CD4-positive, alpha-beta T cell treated with Interleukin-4 for 1 hour (primary cell): Measurements from ENCODE around the gene SLC45A1.

ENCODE experiments used
- DNase-seq, 2 donors: peaks; one replicate each; pipeline ENCODE4 v3.0.0-alpha.2; 2020 to 2022

The SLC45A1 gene

DNA sequence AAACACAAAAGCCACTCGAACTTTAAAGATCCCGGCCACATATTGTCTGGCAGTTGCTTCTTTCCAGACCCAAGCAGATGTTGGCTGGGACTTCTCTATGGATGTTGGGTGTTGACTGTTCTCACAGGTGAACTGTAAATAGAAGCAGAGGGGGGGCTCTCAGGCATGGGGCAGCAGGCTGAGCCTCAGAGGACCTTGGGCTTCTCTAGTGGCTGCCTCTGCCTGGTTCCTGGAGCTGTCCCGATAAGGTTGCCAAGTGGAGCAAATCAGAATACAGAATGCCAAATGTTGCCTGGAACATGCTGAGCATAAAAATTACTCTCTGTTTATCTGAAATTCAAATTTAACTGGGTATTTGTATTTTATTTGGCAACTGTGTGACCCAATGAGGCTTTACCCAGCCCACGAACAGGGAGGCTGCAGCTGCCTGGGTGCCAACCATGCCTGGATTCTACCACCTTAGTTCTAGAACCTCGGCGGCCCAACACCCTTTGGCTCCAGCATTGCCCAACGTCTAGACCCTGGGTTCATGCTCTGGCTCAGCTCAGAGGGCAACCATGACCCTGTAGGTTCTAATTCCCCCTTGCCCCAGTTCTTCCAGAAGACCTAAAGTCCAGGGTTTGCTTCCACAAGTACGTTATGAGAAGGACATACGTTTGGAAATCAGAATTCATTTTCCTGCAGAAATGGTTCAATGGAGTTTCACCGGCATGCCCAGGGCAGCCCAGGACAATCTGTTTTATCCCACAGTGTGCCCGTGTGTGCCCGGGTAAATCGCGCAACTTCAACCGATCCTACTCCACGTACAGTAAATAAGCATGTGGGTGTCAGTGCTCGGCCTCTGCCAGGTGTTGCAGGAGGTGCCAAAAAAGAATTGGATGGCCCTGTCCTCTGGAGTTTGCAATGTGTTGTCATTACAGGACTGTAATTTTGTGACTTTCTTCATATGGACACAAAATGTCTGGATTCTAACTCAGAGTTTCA lies 5.4 kb upstream of the SLC45A1 start:
- no peak for DNase-seq

DNA sequence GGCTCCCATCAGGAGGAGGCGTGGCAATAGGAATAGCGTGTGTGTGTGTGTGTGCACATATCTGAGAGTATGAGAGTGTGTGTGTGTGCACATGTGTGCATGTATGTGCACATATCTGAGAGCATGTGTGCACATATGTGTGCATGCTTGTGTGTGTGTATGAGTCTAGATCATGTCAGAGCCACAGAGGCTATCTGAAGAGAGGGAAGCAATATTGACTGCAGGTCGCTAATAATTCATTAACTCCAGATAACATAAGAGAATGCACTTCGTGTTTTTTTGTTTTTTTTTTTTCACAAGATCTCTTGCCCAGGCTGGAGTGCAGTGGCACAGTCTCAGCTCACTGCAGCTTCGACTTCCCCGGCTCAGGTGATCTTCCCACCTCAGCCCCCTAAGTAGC lies 4.7 kb upstream of the SLC45A1 start:
- no peak for DNase-seq

DNA sequence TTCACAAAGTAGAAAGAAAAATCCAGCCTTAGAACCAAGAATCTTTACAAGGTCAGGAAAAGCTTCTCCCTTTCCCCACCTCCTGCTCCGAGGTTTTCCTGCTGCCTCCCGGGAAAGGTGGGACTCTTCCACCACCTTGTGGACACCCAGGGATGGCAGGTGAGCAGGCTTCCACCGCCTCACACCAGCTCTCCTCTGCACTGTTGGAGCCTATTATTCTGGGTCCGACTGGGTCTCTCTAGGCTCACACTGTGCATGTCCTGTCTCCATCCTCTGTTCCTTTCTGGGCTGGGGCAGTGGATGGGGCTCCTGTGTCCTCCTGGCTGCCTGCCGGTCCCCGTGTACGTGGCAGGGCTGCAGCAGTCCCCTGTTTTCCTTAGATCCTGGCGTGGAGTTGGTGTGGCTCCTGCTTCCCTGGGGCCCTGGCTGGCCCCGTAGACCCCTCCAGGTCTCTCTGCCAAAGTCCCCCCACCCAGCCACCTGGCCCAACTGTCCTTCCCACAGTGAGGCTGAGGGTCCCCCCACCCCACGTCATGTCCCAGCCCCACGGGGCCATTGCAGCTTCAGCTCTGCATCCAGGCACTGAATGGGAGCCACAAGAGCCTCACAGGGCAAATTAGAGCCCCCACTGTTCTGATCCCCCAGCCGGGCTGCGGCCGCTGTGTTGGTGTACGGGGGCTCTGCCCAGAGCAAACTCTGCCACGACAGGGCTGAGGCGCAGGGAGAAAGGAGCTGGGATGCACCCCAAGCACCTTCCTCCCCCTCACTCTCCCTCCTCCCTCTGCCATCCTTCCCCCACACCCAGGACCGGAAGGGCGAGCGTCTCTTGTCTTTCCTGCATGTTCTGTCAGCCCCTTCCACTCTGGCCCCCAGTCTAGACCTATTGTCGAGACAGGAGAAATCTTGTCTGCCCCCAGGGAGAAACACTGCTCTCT lies 3.3 kb upstream of the SLC45A1 start:
- DNase-seq, result peak; percentile 41 to 57

DNA sequence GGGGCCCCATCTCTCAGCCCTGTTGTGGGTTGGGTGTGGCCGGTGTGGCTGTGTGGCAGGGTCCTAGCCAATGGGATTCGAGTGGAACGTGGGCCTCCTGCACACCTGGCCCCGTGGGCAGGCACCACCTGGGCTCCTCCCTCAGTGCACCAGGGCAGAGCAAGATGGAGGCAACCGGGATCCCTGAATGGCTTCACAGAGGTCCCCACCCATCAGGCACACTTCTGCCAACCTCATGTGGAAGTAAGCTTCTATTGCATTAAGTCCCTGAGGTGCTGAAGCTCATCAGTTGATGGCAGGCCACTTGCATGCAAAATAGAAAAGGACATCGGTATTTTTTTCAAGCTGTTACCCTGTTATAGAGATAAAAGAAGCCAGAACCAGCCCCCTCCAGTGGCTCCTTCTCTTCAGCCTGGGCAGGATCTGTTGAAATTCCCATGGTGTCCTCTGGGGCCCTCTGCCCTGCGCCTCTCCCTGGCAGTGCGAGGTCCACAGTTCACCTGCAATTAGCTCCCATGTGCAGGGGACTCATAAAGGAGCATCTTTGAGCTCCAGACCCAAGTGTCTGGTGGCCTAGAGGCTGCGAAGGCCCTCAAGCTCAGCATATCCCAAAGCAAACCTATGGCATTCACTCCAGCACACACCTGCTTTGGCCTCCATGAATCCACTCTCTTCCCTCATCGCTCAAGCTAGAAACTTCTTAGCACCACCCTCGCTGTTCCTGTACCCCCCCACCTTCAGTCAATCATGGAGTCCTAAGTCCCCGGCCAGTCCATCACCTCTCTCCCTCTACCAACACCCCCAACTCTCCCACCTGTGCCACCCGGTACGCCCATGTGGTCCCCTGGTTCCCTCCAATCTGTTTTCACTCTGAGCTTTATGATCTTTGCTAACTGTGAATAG lies 2.1 kb upstream of the SLC45A1 start:
- DNase-seq, result no peak

DNA sequence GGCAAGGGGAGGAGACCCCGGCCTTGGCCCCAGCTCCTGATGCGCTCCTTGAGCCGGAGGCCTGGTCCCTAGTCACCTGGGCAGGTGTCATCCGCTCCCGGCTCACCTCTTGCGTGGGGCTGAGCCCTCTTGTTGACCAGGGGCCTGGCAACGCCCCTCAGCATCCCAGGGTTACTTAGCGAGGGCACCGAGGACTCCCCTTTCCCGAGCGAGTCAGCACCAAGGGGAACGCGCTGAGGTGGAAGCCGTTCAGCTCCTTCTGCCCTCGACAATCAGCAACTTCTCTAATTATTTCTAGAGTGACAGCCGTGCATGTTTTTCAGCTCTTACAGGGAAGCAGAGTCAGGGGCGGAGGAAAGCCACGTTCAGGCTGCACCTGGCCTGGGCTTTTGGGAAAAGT lies 522 bp downstream of the SLC45A1 start:
- peak in 1 of 2 donors; percentile 3 for DNase-seq

DNA sequence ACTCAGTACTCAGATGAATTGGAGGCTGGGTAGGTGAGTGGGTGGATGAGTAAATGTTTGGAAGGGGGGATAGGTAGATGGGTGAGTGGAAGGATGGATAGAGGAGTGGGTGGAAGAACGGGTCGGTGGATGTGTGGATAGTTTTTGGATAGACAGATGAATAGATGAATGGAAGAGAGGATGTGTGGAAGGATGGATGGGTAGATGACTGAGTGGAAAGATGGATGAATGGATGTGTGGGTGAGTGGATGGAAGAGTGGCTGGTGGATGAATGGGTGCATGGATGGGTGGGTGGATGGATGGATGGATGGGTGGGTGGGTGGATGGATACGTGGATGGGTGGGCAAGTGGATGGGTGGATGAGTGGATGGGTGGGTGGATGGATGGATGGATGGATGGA lies 3.7 kb downstream of the SLC45A1 start:
- no peak for DNase-seq

DNA sequence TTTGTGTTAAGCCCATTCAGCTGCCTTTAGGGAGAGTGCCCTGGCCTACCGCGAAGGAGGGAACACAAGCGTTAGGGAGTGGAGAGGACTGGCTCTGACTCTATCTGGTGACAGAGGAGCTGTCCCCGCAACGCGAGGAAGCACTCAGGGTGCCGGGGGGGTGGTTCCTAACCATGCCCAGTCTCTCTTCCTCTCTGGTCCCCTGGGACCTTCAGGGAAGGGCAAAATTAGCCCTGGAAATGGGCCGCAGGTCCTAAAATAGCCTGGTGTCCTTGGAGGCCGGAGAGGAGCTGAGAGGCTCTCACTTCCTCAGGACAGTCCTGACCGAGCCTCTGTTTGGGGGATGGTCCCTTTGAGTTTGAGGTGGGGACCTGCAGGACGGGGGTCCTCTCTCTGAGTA lies 5.8 kb downstream of the SLC45A1 start:
- DNase-seq, result no peak

DNA sequence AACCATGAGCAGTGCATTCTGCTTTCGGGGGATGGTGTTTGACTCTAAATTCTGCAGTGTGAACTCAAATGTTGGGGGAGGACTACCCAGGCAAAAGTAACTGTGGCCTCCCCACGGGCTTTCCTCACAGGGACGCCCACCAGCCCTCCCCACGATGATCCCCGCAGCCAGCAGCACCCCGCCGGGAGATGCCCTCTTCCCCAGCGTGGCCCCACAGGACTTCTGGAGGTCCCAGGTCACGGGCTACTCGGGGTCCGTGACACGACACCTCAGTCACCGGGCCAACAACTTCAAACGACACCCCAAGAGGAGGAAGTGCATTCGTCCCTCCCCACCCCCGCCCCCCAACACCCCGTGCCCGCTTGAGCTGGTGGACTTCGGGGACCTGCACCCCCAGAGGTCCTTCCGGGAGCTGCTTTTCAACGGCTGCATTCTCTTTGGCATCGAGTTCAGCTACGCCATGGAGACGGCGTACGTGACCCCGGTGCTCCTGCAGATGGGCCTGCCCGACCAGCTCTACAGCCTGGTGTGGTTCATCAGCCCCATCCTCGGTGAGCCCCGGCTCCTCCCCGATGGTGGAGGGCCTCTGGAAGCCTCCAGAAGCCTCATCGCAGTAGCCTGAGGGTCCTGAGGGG lies 6.4 kb downstream of the SLC45A1 start:
- no peak for DNase-seq

DNA sequence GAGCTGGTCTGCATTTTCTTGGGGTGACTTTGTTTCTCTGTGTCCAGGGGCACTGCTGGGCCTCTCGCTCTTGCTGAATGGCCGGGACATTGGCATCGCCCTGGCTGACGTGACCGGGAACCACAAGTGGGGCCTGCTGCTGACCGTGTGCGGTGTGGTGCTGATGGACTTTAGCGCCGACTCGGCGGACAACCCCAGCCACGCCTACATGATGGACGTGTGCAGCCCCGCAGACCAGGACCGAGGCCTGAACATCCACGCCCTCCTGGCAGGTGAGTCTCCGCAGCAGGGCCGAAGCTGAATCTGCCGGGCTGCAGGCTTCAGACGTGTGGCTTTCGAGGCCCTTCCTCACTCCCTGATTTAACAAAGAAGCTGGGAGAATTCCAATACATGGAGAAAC lies 7.9 kb downstream of the SLC45A1 start:
- no peak for DNase-seq

DNA sequence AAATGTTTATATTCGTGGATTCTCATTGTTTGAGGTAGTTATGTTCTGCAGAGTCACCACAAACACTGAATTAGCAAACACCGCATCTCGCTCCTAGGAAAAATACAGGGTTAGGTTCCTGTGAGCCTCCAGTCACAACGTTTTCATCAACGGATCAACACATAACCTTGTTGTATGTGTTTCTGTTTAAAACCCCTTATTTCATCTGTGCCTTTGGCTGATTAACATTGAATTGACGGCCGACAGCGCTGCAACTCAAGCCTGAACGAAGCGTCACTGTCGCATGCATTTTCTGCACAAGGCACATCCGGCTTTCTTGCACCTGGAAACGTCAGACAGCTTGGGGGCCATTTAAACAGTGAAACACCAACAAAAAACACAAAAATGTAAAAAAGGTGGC lies 8.4 kb downstream of the SLC45A1 start:
- DNase-seq, result no peak

DNA sequence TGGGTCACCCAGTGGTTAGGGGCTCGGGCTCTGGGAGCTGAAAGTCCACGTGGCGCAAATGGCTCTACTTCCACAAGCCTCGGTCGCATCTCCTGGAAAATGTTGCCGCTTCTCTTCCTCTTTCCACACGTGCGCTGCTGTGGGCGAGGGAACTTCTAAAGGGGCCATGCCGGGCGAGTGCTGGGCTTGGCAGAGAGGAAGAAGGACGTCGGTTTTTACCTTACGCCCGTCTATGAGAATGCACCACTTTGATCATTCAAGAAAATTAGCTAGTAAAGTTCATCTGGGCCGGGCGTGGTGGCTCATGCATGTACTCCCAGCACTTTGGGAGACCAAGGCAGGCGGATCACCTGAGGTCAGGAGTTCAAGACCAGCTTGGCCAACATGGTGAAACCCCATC lies 10.4 kb downstream of the SLC45A1 start:
- DNase-seq, result no peak

DNA sequence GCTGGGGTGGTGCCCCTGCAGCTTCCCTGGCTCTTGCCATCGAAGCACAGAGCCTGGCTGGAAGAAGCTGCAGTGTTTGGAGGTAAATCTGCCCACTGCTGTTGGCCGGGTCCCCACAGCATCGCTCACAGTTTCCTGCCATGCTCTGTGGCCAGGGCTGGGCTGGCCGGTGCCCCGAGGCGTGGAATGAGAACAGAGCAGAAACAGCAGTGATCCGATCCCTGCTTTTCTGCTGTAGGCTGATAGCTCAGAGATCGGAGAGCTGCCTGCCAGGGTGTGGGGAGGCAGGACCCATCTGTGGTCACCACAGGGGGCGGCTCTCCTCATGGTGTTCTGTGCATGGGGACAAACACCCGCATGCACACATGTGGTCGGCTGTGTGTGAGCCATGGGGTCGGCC lies 11.5 kb downstream of the SLC45A1 start:
- DNase-seq, result no peak

DNA sequence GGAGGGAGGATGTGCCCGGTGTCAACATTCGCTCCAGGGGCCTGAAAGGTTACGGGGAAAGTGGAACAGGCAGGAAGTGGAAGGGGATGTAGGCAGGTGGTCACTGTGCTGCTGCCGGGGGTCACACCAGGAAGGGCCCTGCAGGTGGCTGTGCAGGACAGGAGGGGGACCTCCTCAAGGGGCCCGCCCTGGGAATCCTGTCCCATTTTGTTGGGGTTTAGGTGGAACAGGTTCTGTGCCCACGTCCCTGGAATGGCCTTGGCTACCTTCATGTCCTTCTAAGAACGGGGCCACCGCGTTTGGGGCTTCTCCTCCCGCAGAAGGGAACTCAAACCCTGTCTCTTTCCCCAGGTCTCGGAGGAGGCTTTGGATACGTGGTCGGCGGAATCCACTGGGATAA lies 11.9 kb downstream of the SLC45A1 start:
- no peak for DNase-seq

DNA sequence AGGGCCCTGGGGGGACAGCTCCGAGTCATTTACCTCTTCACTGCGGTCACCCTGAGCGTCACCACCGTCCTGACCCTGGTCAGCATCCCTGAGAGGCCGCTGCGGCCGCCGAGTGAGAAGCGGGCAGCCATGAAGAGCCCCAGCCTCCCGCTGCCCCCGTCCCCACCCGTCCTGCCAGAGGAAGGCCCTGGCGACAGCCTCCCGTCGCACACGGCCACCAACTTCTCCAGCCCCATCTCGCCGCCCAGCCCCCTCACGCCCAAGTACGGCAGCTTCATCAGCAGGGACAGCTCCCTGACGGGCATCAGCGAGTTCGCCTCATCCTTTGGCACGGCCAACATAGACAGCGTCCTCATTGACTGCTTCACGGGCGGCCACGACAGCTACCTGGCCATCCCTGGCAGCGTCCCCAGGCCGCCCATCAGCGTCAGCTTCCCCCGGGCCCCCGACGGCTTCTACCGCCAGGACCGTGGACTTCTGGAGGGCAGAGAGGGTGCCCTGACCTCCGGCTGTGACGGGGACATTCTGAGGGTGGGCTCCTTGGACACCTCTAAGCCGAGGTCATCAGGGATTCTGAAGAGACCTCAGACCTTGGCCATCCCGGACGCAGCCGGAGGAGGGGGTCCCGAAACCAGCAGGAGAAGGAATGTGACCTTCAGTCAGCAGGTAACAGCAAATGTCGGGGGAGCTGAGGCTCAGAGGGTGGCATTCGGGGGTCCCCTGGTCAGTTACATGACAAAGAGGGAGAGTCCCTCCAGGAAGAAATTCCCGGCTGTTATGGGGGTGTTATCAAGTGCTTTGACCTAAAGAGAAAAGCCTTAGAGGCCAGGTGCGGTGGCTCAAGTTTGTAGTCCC lies 12.6 kb downstream of the SLC45A1 start:
- DNase-seq, result no peak

DNA sequence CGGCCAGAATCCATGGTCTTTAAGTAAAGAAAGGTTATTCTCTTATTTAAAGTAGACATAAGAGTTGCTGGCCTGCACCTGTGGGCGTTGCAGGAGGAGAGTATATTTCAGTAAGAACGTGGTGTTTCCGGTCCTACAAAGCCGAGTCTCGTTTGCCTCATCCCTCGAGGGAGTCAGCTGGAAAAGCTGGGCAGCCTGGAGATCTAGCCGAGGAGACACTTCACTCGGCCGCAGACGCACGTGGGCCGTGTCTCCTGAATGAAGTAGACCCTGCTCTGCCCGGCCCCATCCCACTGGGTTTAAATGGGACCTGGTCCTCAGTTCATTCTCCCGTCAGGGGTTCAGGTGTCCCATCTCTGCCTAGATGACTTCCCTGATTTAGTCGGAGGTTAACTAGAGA lies 14.9 kb downstream of the SLC45A1 start:
- DNase-seq, result no peak

DNA sequence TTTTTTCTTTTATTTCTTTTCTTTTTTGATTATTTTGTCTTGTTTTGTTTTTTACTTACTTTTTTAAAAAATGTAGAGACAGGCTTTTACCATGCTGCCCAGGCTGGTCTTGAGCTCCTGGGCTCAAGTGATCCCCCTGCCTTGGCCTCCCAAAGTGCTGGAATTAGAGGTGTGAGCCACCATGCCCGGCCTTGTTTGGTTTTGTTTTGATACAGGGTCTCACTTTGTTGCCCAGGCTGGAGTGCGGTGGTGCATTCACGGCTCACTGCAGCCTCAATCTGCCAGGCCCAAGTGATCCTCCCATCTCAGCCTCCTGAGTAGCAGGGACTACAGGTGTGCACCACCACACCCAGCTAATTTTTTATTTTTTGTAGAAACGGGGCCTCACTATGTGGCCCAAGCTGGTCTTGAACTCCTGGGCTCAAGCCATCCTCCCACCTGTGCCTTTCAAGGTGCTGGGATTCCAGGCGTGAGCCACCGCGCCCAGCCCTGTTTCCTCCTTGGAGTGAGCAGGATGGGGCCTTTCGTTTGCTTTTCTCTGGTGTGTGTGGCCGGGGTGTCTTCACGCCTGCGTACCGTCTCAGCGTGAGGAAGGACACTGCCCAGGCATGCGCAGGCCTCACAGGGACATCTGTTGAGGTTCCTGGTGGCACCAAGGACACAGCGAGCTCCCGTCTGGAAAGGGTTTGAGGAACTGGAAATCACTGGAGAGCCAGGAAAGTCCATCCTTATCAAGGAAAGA lies 15.5 kb downstream of the SLC45A1 start:
- no peak for DNase-seq

DNA sequence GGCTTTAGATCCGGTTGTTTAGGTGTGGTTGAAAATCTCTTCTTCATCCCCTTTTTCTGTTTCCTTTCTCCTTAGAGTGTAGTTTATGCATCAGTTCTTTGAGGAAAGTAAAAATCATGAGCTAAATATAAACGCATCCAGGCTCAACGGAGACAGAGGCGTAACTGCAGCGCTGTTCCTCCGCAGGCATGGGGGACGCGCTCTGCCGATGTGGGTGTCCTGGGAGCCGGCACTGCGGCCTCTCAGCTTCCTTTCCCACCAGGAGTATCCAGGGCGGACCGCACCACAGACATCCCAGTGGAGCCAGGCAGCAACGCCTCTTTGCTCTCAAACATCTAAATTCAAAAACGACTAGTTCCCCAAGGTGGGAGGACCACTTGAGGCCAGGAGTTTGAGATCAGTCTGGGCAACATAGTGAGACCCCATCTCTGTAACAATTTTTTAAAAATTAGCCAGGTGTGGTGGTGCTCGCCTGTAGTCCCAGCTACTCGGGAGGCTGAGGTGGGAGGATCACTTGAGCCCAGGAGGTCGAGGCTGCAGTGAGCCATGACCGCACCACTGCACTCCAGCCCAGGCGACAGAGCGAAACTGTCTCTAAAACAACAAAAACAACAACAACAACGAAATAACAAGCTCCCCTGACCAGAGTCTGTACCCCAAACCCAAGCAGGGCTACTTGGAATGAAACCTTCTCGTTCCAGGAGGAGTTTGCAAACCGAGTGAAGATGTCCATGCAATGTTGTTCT lies 16.4 kb downstream of the SLC45A1 start:
- DNase-seq, result no peak

DNA sequence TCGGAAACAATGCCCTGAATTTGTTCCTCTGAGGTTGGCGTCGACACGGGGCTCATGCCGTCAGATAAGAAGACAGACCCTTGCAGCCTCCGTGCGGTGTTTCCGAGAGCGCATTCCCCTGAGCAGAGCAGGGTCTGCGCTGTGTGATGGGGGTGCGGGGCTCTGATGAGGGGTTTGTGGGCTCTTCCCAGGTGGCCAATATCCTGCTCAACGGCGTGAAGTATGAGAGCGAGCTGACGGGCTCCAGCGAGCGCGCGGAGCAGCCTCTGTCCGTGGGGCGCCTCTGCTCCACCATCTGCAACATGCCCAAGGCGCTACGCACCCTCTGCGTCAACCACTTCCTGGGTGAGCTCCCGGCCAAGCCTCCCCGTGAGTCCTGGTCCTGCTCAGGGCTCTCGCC lies 17.3 kb downstream of the SLC45A1 start:
- no peak for DNase-seq

DNA sequence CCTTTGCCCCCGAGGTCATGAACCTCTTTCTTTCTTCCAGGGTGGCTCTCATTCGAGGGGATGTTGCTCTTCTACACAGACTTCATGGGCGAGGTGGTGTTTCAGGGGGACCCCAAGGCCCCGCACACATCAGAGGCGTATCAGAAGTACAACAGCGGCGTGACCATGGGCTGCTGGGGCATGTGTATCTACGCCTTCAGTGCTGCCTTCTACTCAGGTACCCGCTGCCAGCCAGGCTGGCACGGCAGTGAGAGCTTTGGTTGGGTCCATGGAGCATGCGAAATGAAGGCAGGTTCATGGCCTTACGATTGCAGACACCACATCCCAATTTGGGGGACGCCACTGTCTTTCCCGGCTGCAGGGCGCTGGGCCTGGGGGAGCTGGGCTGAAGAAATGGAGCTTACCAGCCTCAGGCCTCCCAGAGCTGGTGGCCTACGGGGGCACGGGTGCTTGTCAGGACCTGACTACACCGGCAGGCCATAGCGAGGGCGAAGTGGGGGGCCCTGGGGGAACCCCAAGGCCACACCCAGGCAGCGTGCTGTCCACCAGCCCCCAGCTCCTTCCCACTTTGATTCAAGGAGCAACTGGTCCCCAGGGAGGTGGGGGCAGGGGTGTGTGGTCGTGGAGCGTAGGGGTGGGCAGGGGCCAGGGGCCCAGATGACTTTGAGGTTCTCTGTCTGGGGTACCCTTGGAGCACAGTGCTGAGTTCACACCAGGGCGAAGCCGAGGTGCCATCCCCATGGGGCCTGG lies 20.0 kb downstream of the SLC45A1 start:
- no peak for DNase-seq
